GM19455 (cell line): ENCODE measurements around the gene RNLS.

ENCODE experiments used
- ATAC-seq: cut with Tn5 transposase; IDR thresholded peaks from one replicate; pipeline ENCODE4 v1.9.1; 2021; ENCODE audit not compliant: unreplicated experiment

Gene RNLS

DNA sequence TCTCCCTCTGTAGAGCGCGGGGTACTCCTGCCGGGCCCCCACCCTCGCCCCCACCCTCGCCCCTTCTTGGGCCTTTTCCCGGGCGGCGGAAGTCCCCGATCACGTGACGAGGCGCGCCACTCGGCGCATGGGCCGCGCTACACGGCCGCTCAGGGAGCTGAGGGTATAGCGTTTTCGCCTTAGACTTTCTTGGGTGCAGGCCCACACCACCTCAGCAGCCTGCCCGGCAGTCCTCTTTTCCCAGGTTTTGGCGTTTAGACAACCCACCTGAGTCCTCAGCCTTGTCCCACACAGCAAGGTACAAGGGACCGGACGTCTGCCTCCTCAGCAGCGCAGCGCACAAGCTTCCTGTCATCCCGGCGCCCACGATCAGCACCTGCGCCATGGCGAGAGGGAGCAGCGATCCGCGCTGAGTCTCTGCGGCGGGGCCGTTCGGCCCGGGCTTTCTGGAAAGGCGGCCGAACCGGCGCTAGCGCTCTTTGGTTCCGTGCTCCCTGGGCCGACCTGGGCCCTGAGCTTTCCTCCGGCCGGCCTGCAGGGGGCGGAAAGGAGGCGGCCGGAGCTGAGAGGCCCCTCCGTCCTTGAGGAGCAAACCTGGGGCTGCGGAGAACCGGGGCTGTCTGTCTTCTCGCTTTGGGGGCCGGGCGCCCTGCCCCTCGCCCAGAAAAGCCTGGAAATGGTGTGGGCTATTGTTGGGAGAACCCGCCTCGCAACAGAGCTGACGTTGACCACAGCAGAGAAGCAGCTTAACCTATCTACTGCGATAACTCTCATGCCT is at the start of gene RNLS:
RNLS (minus strand) TSS at position 513 of the 778 bp plus-strand sequence.
- ATAC-seq, result peak; percentile 84

DNA sequence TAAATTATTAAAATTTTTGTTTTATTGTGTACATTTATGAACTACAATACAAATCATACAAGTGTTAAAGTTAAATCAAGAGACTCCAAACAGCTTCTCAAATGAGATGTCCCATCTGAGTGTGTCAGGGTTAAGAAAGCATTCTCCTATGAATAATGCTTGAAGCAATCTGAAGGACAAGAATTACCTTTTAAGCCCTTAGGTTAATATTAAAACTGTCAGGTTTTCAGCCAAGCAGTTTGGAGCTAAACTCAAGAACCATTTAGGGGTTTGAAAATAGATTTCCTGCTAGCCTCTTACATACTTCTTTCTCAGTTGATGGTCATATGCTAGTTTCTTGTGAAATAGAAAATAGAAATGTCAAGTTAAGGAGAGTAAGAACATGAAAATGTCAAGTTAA is 41.7 kb upstream of the RNLS start:
- no peak for ATAC-seq

DNA sequence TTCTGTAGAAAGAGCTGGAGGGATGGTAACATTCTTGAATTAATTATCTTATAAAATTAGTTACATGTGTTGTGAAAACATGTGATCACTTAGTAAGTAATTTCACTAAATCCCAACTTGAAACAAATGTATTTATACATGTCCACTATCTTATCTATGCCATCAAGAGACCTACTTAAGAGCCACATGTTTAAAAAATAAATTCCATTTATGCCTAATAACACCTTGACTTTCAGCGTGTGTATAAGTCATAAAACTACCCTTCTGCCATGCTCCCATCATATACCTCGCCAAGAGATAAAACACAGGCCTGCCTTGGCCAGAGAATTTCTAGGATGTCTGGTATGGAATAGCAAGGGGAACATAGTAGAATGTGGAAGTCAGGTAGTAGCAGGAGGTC is 40.7 kb upstream of the RNLS start:
- no peak for ATAC-seq

DNA sequence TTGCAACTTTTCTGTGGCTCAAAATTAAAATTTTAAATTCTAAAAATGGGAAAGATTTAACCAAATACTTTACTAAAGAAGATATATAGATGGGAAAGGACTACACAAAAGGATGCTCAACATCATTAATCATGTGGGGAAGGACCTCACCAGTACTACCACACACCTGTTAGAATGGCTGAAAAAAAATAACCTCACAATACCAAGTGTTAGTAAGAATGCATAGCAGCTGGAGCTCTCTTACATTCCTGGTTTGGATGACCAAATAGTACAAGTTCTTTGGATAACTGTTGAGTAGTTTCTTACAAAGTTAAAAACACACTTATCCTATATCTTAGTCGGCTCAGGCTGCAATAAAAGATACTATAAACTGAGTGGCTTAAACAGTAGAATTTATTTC is 37.3 kb upstream of the RNLS start:
- ATAC-seq, result no peak

DNA sequence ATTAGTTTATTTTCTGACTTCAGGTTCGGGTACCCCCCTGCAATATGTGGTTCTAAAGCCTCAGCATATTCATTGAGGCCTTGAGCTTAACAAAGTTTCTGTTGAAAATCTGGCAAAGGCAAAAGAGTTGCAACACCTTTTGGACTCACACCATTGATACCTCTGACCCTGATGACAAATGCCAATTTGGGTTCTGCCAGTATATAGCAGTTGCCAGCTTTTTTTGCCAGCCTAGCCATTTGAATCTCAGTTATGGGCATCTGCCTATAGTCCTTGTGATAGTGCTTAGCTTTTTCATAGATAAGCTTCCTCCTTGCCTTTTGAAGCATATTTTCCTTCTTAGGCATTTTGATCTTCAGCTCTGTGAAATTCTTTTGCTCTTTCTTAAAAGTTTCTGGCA is 35.4 kb upstream of the RNLS start:
- no peak for ATAC-seq

DNA sequence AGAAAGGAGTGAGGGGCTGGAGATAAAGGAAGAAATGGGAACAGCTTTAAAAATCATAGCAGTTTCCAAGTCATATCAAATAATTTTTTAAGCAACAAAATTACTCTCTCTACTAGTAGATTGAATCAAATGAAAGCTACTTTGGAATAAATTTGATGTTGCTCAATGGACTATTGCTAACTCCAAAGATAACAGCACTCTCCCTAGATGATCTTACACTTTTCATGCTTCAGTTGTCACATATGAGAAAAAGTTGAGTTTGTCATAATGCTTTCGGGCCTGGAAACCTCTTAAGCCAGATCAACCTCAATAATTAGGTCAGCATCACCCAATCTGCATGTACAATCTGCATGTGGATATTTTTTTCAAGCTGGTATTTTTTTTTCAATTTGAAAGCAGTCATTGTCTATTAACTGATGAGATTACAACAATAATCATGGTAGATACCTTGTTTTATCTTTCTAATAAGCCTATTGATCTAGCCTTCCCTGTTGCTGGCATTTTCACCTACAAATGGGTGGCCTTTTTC is 34.7 kb upstream of the RNLS start:
- ATAC-seq, result no peak

DNA sequence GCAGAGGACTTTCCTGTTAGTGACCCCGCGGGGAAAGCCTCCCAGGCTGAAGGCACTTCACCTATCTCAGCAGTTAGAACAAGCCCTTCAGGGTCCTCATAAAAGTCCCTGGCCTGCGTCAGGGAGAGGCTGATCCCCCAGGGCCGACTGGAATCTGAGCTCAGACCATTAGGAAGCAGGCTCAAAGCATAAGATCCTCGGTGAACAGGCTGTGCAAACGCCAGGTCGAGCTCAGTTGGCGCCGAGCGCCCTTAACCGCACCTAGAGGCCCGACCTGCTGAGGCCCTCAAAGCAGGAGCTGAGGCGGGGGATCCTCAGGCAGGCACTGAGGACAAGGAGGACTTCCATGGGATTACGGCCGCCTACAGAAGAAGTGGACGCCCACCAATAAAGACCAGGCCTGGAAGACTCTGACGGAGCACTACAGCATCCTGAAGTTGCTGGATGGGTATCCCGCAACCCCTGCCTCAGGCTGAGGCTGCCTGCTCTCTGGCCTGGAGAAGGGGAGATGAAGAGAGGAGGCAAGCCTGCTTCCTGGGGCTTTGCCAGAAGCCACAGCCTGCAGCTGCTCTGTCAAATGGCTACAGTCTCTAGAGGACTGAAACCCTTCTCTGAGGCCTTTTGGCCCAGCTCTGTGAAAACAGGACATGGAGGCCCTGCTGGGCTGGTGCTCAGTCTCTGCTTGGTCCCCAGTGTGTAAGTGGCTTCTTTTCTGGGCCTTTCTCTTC is 33.3 kb upstream of the RNLS start:
- no peak for ATAC-seq

DNA sequence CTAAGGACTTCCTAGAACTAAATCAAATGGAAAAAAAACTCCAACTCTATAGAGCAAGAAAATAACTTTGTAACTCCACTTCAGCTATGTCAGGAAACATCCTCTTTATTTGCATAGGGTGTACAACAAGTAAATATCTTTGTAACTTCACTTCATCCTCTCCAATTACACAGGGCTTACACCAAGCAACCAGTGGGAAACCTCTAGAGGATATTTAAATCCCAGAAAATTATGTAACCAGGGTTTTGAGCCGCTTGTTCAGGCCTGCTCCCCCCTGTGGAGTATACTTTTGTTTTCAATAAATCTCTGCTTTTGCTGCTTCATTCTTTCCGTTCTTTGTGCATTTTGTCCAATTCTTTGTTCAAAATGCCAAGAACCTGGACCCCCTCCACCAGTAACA is 25.7 kb upstream of the RNLS start:
- no peak for ATAC-seq

DNA sequence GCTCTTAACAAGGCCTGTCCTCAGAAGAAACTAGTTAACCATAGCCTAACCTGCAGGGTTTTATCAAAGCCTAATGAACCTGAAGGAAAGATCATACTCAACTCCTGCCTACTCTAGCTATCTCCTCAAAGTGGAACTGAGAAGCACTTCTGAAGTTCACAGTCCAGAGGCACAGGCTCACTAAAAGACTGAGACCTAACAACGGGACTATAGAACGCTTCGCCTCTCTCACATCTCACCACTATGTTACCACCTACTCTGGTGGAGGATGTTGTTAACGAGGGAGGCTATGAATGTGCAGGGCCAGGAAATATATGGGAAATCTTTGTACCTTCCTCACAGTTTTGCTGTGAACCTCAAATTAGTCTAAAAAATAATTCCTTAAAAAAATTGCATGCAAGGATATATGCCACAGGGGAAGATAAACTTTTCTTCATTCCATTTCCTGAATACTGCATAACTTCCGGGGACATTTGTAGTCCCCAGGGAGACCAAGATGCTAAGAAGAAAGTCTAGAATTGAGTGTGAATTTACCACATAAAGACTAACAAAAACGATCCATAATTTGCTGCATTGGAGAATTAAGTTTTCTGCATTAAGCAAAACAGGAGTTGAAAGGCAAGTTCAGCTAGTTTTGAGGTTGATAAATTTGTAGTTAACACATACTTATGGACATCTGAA is 25.1 kb upstream of the RNLS start:
- ATAC-seq, result peak; percentile 57

DNA sequence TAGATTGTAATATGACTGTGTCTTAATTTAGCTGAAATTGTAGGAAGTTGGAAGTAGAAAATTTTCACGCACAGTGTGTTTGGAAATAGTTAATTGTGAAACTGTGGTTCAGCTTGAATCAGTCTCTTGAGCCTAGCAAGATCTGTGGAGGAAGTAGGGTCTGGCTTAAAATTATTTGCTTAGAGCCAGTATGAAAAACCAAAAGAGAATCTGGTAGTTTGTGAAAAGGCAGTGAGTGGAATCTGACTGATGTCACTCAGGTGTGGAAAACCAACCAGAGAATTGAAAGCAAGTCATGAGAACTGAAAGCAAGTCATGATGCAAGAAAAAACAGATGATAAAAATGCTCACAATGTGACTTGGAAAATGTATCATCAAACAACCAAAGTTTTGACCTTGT is 14.9 kb upstream of the RNLS start:
- peak; percentile 89 for ATAC-seq

DNA sequence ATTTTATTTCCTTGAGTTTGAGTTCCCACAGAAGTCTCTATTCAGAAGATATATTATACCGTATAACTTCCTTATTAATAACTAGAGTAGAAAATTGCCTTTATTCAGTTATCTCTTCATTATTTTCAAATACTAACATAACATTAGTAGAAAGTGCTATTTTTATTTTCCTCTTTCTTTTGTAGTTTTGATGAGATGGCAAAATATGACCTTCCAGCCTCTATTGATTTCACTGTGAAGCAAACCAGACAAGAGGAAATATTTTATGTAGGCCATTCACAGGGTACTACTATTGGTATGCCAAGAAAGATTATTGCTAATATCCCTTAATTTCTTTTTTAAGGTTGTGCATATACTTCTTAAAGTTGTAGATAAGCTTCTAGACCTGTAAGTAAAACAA is 11.4 kb upstream of the RNLS start:
- no peak for ATAC-seq

DNA sequence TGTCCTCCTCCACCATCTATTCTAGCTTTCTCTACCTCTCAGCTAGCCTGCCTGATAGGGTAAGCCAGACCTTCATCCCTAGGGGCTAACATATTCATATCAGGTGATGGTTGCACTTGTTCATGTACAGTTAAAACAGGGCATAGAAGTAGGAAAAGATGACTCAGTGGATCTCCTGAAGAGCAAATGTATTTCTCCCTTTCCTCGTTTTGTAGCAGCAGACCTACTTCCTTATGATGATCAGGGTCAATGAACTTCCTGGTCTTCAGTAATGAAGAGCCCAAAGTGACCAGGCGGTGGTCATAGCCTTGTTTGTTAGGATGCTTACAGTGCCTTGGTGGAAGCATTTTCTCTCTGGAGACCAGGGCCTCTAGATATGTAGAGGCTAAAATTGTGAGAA is 9.8 kb upstream of the RNLS start:
- no peak for ATAC-seq

DNA sequence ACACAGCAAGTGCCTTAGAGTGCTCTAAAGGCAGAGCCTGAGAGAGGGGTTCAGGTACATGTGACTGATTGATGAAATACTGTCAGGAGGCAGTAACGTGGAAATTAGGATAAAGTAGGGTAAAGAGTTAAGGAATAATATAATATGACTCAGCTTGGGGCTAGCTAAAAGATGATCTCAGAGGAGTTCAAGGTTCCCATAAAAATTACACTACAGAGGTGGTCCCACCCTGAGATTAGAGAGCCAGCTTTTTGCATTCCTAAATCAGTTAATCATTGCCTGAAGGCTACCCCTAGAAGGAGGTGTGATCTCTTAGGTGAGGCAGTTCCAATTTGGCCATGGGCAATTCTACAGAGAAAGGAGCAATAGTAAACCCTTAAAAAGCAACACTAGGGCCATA is 9.3 kb upstream of the RNLS start:
- no peak for ATAC-seq

DNA sequence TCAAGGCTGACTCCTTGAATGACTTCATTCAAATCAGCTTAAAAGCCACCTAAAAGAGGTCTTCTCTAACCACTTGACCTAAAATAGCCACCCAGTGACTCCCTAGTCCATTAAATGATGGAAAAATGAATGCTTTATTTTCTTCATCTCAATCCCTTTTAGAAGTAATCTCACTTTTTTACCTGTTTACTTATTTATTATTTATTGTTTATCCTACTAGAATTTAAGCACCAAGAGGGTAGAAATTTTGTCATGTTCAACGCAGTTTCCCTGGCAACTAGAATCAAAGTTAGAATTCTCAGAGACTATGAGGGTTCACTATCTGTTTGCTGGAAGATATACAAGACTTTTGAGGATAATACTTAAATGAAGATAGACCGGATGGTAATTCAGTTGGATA is 3.3 kb upstream of the RNLS start, which contains the start of gene LIPJ:
LIPJ (plus strand) TSS at position 301 of the 400 bp plus-strand sequence. CDS start 3,926 bp downstream, outside the sequence.
- no peak for ATAC-seq

DNA sequence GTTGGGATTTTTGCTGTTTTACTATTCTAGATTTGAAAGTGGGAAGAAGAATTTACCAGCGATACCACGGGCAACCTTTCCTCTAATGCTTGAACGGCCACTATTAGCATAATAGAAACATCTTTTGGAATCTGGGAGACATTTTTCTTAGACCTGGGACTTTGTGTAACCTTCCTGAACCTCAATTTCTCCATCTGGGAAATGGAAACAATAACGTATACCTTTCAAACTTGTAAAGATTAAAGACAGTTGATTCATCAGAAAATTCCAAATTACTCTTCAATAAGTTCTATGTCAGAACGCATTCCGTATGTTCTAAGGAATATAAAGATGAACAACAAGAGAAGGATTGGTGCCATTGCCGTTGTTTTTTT is 453 bp upstream of the RNLS start:
- ATAC-seq, result no peak

DNA sequence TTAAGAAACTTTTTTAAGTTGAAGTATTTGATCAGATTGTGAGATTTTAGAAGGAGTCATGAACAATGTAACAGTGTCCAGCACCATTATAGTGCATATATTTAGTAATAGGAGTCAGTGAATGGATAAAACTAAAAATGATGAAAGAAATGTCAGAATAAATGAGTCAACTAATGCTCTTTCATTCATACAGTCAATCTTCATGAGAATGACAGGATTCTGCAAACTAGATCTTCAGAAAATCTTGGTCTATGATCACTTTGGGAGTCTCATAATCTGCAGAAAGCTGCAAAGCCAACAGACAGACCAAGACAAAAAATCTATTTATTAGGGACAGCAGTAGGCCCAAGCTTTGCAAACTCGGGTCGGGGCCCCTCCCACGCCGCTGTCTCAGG is 710 bp downstream of the RNLS start:
- no peak for ATAC-seq

DNA sequence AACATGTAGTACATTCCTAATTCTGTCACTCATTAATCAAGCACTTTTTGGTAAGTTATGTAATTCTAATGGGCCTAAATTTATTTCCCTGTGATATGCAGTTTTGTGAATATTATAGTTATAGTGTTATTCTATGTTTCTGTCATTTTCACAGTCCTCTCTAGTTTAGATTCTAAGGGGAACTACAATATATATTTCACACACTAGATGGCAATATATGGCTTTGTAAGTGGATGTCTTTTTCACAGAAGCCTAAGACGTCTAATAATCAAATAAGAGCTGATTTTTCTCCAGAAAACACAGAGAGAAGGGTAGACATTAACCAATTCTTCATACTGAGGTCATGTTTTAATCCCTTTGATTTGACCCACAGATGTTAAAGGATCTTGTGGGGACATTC is 18.0 kb downstream of the RNLS start:
- ATAC-seq, result no peak

DNA sequence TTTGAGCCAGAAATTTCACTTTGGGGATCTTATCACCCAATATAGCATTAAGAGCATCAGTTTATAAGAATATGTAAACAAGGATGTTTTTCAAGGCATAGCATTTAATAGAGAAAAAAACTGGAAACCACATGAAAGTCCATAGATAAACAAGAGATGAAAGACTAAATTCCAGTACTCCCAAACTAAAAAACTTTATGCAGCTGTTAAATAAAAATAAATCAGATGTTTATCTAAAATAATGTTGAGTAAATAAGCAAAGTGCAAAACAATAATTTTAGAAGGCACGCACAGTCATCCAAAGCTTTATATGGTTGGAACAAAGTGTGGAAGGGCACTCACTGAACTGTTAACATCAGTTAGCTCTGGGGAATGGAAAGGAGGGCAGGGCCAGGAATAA is 21.0 kb downstream of the RNLS start:
- no peak for ATAC-seq

DNA sequence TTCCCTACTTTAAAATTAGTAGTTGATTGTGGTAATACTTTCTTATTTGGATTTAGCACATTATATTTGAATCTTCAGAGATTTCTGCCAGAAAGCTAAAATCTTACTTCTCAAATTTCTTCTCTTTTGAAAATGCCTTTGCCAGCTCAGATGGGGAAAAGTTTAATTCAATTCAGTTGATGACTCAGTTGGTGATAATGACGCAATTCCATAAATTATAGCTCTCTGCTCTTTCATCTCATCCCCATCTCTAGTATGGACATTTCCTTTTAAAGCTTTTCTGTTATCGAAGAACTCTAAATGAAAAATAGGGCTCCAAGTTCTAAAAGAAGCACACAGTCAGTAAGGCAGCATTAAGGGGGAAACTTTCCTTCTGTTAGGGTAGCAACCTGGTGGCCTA is 25.5 kb downstream of the RNLS start:
- no peak for ATAC-seq

DNA sequence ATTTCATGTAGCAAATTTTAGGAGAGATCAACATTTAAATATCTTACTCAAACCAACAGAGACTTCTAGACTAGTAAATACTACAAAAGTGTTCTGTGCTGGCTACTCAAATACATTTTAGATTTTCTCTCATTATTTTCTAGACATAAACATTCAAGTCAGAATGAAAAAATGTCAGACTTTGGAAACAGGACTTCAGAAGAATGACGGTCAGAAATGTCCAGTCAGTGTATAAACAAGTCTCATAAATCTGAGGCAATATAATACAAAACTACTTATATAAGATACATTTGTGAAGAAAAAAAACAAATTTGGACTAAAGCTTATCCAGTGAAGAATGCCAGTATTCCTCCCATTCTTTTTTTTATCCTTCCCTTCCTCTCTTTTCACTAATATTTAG is 25.9 kb downstream of the RNLS start:
- no peak for ATAC-seq

DNA sequence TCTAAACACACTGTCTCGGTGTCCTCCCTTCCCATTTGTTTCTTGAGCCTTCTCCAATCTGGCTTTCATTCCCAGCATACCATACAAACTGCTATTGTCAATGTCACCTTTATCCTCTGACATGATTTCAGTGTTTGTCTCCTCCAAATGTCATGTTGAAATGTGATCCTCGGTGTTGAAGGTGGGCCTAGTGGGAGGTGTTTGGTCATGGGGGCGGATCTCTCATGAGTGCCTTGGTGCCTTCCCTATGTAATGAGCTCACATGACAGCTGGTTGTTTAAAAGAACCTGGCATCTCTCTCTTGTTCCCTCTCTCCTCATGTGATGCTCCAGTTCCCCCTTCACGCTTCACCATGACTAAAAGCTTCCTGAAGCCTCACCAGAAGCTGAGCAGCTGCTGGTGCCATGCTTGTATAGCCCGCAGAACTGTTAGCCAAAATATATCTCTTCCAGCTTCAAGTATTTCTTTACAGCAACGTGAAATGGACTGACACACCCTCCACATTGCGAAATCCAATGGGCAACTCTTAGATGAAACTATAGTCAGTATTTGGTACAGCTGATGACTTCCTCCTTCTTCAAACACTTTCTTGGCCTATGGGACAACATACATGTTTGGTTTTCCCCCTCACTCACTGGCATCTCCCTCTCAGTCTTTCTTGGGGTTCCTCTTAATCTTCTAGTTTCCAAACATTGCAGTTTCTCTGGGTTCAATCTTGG is 27.8 kb downstream of the RNLS start:
- ATAC-seq, result no peak
